Measurements from ENCODE around the gene KCNQ1.

Gene KCNQ1

GRCh38 chr11:2842876-2843275 lies 398.1 kb downstream of the KCNQ1 start:
- TF ChIP-seq, protein P1, sequence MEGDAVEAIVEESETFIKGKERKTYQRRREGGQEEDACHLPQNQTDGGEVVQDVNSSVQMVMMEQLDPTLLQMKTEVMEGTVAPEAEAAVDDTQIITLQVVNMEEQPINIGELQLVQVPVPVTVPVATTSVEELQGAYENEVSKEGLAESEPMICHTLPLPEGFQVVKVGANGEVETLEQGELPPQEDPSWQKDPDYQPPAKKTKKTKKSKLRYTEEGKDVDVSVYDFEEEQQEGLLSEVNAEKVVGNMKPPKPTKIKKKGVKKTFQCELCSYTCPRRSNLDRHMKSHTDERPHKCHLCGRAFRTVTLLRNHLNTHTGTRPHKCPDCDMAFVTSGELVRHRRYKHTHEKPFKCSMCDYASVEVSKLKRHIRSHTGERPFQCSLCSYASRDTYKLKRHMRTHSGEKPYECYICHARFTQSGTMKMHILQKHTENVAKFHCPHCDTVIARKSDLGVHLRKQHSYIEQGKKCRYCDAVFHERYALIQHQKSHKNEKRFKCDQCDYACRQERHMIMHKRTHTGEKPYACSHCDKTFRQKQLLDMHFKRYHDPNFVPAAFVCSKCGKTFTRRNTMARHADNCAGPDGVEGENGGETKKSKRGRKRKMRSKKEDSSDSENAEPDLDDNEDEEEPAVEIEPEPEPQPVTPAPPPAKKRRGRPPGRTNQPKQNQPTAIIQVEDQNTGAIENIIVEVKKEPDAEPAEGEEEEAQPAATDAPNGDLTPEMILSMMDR (IDR thresholded peaks at IDR 0.05; ENCODE audit: control insufficient read depth, insufficient read depth, low read depth, low read length, missing control alignments): no peak
- no peak for DNase-seq (ENCODE audit: low read depth)
- H3K4me3 ChIP-seq (ENCODE audit: control insufficient read depth, low read depth, low read length): no peak overlapping the region

- TF ChIP-seq, protein P1 (IDR thresholded peaks at IDR 0.05; ENCODE audit: control insufficient read depth, insufficient read depth, low read depth, low read length, missing control alignments): no peak
- H3K4me3 ChIP-seq (ENCODE audit: control insufficient read depth, low read depth, low read length): no peak overlapping the region
- no peak for DNase-seq (ENCODE audit: low read depth)
Measured at GRCh38 chr11:2843551-2843950, 398.7 kb downstream of the KCNQ1 start.

DNA sequence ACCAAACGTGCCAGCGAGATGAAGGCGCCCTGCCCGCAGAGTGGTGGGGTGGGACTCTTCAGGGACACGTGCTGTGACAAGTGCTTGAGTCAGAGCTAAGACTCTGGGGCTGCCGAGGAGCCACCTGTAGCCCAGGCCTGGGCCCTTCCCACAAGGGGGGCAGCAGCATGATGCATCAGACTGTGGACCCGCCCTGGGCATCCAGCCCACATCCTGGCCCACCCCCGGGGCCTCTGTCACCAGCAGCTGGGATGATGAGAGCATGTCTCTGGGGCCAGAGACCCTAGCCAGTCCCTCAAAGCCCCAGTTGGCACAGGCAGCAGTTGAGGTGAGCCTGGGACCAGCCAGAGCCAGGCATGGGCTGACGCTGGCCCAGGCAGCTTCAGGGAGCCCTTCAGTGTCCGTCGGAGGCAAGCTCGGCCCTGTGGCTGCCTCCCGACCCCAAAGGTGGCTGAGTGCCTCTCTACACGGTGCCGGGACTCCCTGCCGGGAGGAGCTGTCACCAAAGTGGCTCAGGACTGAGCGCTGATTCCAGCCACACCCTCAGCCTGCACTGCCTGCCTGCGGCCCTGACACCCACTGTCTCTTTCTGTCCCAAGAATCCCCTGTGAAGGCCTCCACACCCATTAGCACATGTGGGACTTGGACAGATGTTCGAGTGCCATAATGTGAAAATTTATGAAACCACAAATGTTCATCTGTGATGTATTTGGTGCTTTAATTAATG lies 399.5 kb downstream of the KCNQ1 start:
- no peak overlapping the region for H3K4me3 ChIP-seq (ENCODE audit: control insufficient read depth, low read depth, low read length)
- TF ChIP-seq, protein P1 (IDR thresholded peaks at IDR 0.05; ENCODE audit: control insufficient read depth, insufficient read depth, low read depth, low read length, missing control alignments): no peak
- DNase-seq (ENCODE audit: low read depth): no peak

GRCh38 chr11:2844996-2845395 lies 400.2 kb downstream of the KCNQ1 start:
- DNase-seq (ENCODE audit: low read depth): no peak
- H3K4me3 ChIP-seq (ENCODE audit: control insufficient read depth, low read depth, low read length): no peak overlapping the region
- TF ChIP-seq, protein P1 (IDR thresholded peaks at IDR 0.05; ENCODE audit: control insufficient read depth, insufficient read depth, low read depth, low read length, missing control alignments): no peak

DNA sequence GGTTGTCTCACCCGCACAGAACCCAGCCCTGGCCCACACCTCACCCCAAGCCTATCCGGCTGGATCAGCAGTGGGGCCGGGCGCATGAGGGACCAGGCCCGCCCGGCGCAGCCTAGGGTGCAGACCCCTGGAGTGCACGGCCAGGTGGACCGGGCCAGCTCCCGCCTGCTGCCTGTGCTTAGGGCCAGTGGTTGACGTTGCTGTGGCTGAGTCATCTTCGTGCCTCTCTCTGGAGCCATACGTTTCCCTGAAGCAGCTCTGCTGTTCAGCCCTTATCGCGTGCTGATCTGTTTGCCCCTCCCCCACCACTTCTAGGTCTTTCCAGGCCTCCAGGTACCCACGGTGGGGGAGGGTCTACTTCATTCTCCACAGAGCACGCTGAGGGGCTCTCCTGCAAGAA lies 401.2 kb downstream of the KCNQ1 start:
- DNase-seq (ENCODE audit: low read depth): no peak
- no peak overlapping the region for H3K4me3 ChIP-seq (ENCODE audit: control insufficient read depth, low read depth, low read length)
- TF ChIP-seq, protein P1 (IDR thresholded peaks at IDR 0.05; ENCODE audit: control insufficient read depth, insufficient read depth, low read depth, low read length, missing control alignments): no peak

- TF ChIP-seq, protein P1 (IDR thresholded peaks at IDR 0.05; ENCODE audit: control insufficient read depth, insufficient read depth, low read depth, low read length, missing control alignments): no peak
- DNase-seq (ENCODE audit: low read depth): no peak
- no peak overlapping the region for H3K4me3 ChIP-seq (ENCODE audit: control insufficient read depth, low read depth, low read length)
Measured at GRCh38 chr11:2846470-2846869, 401.7 kb downstream of the KCNQ1 start.
